Measurements from ENCODE around the gene LY86.
A peak's percentile ranks its signal among the peaks of the same experiment; 100 is the strongest.
"Not testable (repeated sequence)": the region's sequence is repeated elsewhere in the genome, so short reads cannot be mapped to it uniquely, and the experiment has no call there.

The LY86 gene

DNA sequence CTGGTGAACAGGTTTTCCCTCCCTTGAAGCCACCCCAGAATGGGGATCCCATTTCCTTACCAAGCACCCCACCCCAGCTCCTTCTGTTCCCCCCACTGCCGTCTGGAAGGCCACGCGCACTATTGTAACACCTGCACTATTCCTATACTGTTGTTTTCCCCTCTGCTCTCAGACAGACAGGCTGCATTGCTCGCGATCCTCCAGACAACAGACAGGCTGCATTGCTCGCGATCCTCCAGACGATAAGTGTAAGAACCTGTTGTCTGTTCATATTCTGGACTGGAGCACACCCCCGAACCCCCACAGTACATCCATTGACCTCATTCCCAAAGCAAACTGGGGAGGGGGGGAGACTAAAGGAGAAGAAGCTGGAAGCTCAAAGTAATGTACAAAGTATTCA, 72.7 kb downstream of the LY86 start:
- DNase-seq (ENCODE audit: low read depth in 2 of 2): no peak
- TF ChIP-seq, protein P1, sequence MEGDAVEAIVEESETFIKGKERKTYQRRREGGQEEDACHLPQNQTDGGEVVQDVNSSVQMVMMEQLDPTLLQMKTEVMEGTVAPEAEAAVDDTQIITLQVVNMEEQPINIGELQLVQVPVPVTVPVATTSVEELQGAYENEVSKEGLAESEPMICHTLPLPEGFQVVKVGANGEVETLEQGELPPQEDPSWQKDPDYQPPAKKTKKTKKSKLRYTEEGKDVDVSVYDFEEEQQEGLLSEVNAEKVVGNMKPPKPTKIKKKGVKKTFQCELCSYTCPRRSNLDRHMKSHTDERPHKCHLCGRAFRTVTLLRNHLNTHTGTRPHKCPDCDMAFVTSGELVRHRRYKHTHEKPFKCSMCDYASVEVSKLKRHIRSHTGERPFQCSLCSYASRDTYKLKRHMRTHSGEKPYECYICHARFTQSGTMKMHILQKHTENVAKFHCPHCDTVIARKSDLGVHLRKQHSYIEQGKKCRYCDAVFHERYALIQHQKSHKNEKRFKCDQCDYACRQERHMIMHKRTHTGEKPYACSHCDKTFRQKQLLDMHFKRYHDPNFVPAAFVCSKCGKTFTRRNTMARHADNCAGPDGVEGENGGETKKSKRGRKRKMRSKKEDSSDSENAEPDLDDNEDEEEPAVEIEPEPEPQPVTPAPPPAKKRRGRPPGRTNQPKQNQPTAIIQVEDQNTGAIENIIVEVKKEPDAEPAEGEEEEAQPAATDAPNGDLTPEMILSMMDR (IDR thresholded peaks at IDR 0.05; ENCODE audit: low read depth, low read length): no peak
- no peak overlapping the region for H3K4me3 ChIP-seq (replicated peaks in 1 of 2; ENCODE audit: low read depth in 2 of 2, low read length in 2 of 2)

DNA sequence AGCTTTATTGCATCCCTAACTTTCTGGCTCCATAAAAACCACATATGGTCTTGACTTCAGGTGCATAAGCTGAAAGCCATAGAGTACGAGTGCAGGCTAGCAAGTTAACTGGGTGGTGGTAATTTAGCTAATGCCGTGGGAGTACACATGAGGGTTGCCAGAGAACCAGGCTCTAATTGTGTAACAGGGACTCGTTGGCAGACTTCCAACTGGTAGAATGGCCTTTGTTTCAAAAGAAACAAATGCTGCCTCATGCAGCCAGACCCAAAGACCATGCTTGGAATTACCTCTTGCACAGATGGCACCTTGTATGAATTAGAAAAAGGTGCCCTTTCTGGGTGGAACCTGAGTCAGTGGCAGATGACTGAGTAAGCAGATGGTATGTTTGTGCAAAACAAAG, 73.2 kb downstream of the LY86 start:
- DNase-seq (ENCODE audit: low read depth in 2 of 2): peak; percentile 75 to 82
- no peak overlapping the region for H3K4me3 ChIP-seq (replicated peaks in 1 of 2; ENCODE audit: low read depth in 2 of 2, low read length in 2 of 2)
- TF ChIP-seq, protein P1 (IDR thresholded peaks at IDR 0.05; ENCODE audit: low read depth, low read length): no peak

DNA sequence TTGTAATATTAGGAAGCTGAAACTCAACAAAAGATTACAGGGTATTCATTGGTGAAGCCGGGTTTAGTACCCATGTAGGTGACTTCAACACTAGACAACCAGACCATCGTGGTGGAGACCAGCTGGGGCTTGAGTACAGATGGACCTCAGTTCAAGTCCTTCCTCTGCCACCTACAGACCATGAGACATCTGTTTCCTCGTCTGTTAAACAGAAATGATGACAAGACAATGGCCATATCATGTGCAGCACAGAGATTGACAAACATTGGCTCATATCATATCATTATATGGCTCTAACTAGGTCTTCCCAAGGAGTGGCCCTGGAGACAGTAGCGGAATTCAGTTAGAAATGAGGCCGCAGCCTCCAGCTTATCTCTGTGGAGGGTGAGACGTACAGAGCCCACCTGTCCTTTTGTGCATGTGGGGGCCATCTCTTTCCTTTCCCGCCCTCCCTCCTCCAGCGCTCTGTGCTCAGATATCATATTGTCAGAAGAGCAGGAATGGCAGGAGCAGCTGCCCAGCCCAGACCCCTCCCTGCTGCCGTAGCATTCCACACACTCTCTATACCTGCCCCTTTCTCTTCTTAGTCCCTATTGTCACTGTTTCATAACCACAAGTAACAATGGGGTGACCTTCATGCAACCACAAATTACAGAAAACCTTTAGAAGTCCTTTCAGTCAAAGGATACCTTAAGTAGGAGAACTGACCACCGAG, 75.1 kb downstream of the LY86 start:
- DNase-seq (ENCODE audit: low read depth in 2 of 2): no peak
- TF ChIP-seq, protein P1 (IDR thresholded peaks at IDR 0.05; ENCODE audit: low read depth, low read length): no peak
- no peak overlapping the region for H3K4me3 ChIP-seq (replicated peaks in 1 of 2; ENCODE audit: low read depth in 2 of 2, low read length in 2 of 2)

DNA sequence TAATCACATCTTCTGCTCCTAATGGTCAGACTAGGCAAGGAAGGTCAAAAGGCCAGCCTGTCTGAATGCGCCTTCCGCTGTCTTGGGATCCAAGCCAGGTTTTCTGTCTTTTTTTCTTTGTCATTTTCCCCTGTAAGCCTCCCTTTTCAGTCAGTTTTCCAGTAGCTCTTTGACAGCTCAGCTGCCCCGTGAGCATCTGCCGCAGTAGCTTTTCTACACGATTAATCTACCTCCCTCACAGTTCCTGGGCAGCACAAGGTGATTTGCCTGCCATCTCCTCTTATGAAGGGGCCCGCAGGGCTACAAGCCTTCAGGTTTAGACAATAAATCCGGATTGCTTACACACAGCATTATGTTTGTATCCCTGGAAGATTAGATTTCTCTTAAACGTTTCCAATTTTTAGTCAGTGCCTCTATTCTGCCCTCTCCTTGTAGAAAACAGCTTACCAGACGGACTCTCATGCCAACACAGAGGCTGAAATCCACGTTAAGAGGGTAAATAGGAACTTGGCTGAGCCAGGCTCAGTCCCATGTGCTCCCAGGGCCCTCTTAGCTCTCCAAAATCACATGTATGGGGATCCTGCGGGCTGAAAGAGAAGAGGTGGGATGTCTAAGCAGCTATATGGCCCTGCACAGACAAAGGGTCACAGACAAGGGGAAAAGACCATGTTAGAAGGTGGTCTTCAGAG, 77.2 kb downstream of the LY86 start:
- no peak overlapping the region for H3K4me3 ChIP-seq (replicated peaks in 1 of 2; ENCODE audit: low read depth in 2 of 2, low read length in 2 of 2)
- no peak for DNase-seq (ENCODE audit: low read depth in 2 of 2)
- TF ChIP-seq, protein P1 (IDR thresholded peaks at IDR 0.05; ENCODE audit: low read depth, low read length): no peak

DNA sequence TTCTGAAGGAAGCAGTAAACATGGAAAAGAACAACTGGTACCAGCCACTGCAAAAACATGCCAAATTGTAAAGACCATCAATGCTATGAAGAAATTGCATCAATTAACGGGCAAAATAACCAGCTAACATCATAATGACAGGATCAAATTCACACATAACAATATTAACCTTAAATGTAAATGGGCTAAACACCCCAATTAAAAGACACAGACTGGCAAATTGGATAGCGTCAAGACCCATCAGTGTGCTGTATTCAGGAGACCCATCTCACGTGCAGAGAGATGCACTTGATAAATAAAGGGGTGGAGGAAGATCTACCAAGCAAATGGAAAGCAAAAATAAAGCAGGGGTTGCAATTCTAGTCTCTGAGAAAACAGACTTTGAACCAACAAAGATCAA, 81.6 kb downstream of the LY86 start:
- not testable (repeated sequence) for DNase-seq (ENCODE audit: low read depth in 2 of 2); H3K4me3 ChIP-seq (replicated peaks in 1 of 2; ENCODE audit: low read depth in 2 of 2, low read length in 2 of 2)

DNA sequence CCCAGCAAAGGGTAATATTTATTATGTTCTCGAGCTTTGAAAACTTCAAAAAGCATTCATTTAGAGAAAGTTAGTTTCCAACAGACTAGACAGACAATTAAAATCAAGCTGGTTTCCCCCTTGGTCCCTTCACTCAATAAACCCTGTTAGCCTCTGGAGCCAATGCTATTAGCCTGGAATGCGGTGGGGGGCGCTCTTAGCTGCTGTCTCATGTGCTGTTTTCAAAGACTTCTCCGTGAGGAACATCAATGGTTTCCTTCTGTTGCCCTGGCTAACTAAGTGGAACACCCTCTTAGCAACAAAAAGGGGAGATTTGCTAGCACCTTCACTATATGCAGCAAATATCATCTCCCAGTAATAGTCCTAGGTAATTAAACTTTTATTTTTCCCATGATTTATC, 86.4 kb downstream of the LY86 start:
- TF ChIP-seq, protein P1 (IDR thresholded peaks at IDR 0.05; ENCODE audit: low read depth, low read length): peak; percentile 47

DNA sequence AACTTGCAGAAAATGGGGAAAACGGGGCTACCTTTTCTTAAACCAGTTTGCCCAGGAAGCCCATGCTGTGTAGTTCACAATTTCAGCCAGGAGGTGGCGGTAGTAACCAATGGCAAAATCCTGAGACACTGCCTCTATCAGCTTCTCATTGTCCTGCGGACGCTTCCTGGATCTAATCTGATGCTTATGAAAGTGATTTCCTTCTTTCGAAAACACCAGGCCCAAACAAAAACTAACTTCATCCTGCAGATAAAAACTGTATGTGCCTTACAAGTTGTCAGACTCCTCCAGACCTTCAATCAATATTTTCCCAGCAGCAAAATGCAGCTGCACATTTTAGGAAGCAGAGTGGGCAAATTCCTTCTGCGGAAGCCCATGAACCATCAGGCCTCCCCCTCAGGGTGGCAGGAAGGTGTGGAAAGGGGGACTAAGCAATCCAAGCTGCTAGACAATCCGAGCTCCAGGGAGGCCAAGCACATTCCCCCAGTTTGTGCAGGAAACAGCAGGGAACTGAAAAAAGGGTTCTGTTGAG, 88.5 kb downstream of the LY86 start:
- H3K4me3 ChIP-seq (replicated peaks in 1 of 2; ENCODE audit: low read depth in 2 of 2, low read length in 2 of 2): no peak overlapping the region
- TF ChIP-seq, protein P1 (IDR thresholded peaks at IDR 0.05; ENCODE audit: low read depth, low read length): peak; percentile 93
- DNase-seq (ENCODE audit: low read depth in 2 of 2): peak; percentile 80 to 82

More for the DNA sequence above, 86.4 kb downstream of the LY86 start:
- no peak for DNase-seq (ENCODE audit: low read depth in 2 of 2)
- H3K4me3 ChIP-seq (replicated peaks in 1 of 2; ENCODE audit: low read depth in 2 of 2, low read length in 2 of 2): no peak overlapping the region

Data from cardiac fibroblast (primary cell).